ENCODE data around the gene AGRN. TPM values are rescaled to one million over a fixed set of nuclear protein-coding genes. Genes with fewer than 3 reads are reported as not detected.

Gene AGRN
- total and polyA plus RNA-seq, 2 of the 4 experiments (the other 2 are of a cell fraction): 8.1 to 115 TPM

DNA sequence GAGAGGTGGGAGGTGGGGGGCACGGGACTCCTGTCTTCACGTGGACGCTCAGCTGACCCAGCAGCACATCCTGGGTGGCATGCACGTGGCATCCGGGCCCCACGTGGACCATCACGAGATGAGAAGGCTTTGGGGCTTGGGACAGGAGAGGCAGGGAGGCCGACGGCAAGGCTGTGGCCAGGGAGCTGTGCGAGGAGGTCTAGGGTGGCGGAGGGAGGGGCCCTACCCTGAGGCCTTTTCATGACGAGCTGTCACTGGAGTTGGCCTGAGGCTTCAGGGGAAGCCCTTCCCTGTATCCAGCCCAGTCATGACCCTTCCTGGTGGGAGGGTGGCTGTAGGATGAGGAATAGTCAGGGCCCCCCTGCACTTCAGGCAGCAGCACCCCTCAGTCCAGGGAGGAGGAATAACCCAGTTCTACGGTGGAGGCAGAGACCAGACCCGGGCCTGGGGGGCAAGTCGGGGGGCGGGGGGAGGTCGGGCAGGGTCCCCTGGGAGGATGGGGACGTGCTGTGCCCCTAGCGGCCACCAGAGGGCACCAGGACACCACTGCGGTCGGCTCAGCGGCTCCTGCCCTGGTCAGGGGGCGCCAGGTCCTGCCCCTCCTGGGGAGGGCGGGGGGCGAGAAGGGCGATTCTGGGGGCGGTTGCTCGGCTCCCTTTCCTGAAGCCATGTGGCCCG is 36.0 kb upstream of the AGRN start:
- no peaks in the 10 kb centered on the region for H3K79me1 ChIP-seq (ENCODE audit: low read depth in 1 of 2, low read length in 2 of 2)
- no peaks in the 10 kb centered on the region for H3K4me1 ChIP-seq (ENCODE audit: control insufficient read depth, insufficient read depth, low read length)
- no peak overlapping the region for H2AK9ac ChIP-seq (replicated peaks; ENCODE audit: low read depth, low read length, poor library complexity)
- H3K27me3 ChIP-seq (ENCODE audit: control insufficient read depth, insufficient read depth, low read length): peaks cover 5% of the 10 kb centered on the region; the same call in 1 of the 2 replicates
- H2BK5ac ChIP-seq (ENCODE audit: low read depth, low read length, poor library complexity, severe bottlenecking): no peak overlapping the region
- no peaks in the 10 kb centered on the region; the same call in 1 of the 2 replicates for H4K20me1 ChIP-seq (ENCODE audit: insufficient read depth, low read length)
- DNase-seq: no peak
- no peak overlapping the region for H3K18ac ChIP-seq (ENCODE audit: low read depth, low read length)
- no peak overlapping the region for H3K27ac ChIP-seq (ENCODE audit: insufficient read depth, low read length)
- no peak overlapping the region for H4K8ac ChIP-seq (ENCODE audit: low read depth in 2 of 2, low read length in 2 of 2)
- no peaks in the 10 kb centered on the region for H3K9me1 ChIP-seq (ENCODE audit: insufficient read depth, low read length)
- no peak overlapping the region for H3K4me3 ChIP-seq (ENCODE audit: insufficient read depth, low read depth, low read length)
- POLR2A ChIA-PET (ENCODE audit: unreplicated experiment): no interaction called here
- H4K5ac ChIP-seq (ENCODE audit: low read depth, low read length): no peak overlapping the region
- H3K9me3 ChIP-seq (ENCODE audit: control insufficient read depth, insufficient read depth, low read length): no peaks in the 10 kb centered on the region
- peak overlapping the region; percentile 71; the same call in 1 of the 2 replicates for H3K4me2 ChIP-seq (ENCODE audit: low read depth, low read length)
- H3K14ac ChIP-seq (replicated peaks; ENCODE audit: low read depth, low read length): no peak overlapping the region
- H3K36me3 ChIP-seq (ENCODE audit: control insufficient read depth, insufficient read depth, low read length): no peaks in the 10 kb centered on the region
- no peak overlapping the region for H2BK15ac ChIP-seq (ENCODE audit: low read depth, low read length)
- no peak overlapping the region for H3K23ac ChIP-seq (ENCODE audit: low read depth, low read length)
- no peak overlapping the region for H3K4ac ChIP-seq (ENCODE audit: low read depth, low read length)
- dilution Hi-C loops (cut with HindIII; ENCODE audit: low sequenced_read_pairs, unreplicated experiment) (no loop called here), intact Hi-C loops (cut with micrococcal nuclease) (loop anchor here (1.0 to 5.0 kb wide), 2 partner anchors 79 to 248 kb away; partner anchors contain the start of genes B3GALT6 and SDF4), in situ Hi-C loops (cut with MboI; ENCODE audit: low sequenced_read_pairs) (no loop called here)
- H2BK120ac ChIP-seq (ENCODE audit: low read depth, low read length): no peak overlapping the region
- TF ChIP-seq, protein P1, sequence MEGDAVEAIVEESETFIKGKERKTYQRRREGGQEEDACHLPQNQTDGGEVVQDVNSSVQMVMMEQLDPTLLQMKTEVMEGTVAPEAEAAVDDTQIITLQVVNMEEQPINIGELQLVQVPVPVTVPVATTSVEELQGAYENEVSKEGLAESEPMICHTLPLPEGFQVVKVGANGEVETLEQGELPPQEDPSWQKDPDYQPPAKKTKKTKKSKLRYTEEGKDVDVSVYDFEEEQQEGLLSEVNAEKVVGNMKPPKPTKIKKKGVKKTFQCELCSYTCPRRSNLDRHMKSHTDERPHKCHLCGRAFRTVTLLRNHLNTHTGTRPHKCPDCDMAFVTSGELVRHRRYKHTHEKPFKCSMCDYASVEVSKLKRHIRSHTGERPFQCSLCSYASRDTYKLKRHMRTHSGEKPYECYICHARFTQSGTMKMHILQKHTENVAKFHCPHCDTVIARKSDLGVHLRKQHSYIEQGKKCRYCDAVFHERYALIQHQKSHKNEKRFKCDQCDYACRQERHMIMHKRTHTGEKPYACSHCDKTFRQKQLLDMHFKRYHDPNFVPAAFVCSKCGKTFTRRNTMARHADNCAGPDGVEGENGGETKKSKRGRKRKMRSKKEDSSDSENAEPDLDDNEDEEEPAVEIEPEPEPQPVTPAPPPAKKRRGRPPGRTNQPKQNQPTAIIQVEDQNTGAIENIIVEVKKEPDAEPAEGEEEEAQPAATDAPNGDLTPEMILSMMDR (conservative IDR thresholded peaks at IDR 0.05; ENCODE audit: low read depth, low read length): peak; percentile 67
- TF ChIP-seq, protein P2, sequence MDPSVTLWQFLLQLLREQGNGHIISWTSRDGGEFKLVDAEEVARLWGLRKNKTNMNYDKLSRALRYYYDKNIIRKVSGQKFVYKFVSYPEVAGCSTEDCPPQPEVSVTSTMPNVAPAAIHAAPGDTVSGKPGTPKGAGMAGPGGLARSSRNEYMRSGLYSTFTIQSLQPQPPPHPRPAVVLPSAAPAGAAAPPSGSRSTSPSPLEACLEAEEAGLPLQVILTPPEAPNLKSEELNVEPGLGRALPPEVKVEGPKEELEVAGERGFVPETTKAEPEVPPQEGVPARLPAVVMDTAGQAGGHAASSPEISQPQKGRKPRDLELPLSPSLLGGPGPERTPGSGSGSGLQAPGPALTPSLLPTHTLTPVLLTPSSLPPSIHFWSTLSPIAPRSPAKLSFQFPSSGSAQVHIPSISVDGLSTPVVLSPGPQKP (IDR thresholded peaks at IDR 0.05; ENCODE audit: borderline replicate concordance, low read depth, low read length): no peak
- TF ChIP-seq POLR2A (IDR thresholded peaks at IDR 0.05; ENCODE audit: low read depth, low read length) (peak; percentile 37; the same call in 1 of the 2 replicates), BHLHE40 (IDR thresholded peaks at IDR 0.05; ENCODE audit: low read depth, low read length) (no peak), RAD21 (IDR thresholded peaks at IDR 0.05; ENCODE audit: low read length) (peak; percentile 71), RCOR1 (IDR thresholded peaks at IDR 0.05; ENCODE audit: insufficient replicate concordance, low read length) (no peak), MXI1 (IDR thresholded peaks at IDR 0.05; ENCODE audit: borderline replicate concordance, low read depth, low read length) (no peak), CEBPB (IDR thresholded peaks at IDR 0.05; ENCODE audit: low read depth, low read length) (no peak), RFX5 (IDR thresholded peaks at IDR 0.05; ENCODE audit: low read depth, low read length) (no peak), SMC3 (IDR thresholded peaks at IDR 0.05; ENCODE audit: low read depth, low read length) (peak; percentile 40), CHD1 (IDR thresholded peaks at IDR 0.05; ENCODE audit: low read depth, low read length) (no peak), MAZ (IDR thresholded peaks at IDR 0.05; ENCODE audit: borderline replicate concordance, low read depth, low read length) (peak; percentile 17; the same call in 1 of the 2 replicates), NFE2L2 (IDR thresholded peaks at IDR 0.05; ENCODE audit: low read depth, low read length) (no peak)
- TF ChIP-seq, protein P3, sequence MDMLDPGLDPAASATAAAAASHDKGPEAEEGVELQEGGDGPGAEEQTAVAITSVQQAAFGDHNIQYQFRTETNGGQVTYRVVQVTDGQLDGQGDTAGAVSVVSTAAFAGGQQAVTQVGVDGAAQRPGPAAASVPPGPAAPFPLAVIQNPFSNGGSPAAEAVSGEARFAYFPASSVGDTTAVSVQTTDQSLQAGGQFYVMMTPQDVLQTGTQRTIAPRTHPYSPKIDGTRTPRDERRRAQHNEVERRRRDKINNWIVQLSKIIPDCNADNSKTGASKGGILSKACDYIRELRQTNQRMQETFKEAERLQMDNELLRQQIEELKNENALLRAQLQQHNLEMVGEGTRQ (IDR thresholded peaks at IDR 0.05; ENCODE audit: low read depth, low read length): no peak
- peak overlapping the region; percentile 13; the same call in 1 of the 2 replicates for H2AK5ac ChIP-seq (ENCODE audit: low read depth, low read length)
- no peak overlapping the region for H2BK20ac ChIP-seq (ENCODE audit: low read depth, low read length)
- H4K91ac ChIP-seq (ENCODE audit: insufficient read depth, low read depth, low read length): no peak overlapping the region
- H3K56ac ChIP-seq (ENCODE audit: extremely low read depth, insufficient read depth, low read length): no peak overlapping the region
- peak overlapping the region; percentile 87 for H2AFZ ChIP-seq (replicated peaks; ENCODE audit: low read length, poor library complexity)
- peak; percentile 97 for ATAC-seq (ENCODE audit: low read depth)
- H3K9ac ChIP-seq (ENCODE audit: low read depth, low read length): no peak overlapping the region
- CTCF ChIA-PET: interaction anchor here (0.7 to 1.5 kb wide), 7 partner anchors 9 to 79 kb away, joined by 3 to 9 read pairs (median 4); partner anchors contain the start of gene HES4
- WGBS, 2 experiments (ENCODE audit: extremely low coverage in 2 of 2, insufficient read length in 1 of 2): 14% methylated on average over 7 of the region's 29 CpGs; no CpG with 5 or more reads in 1 of the 2 experiments
- BruUV-seq (replicated peaks): no TSS peak

All from IMR-90 (cell line).